PC-9 (cell line): Measurements from ENCODE around the gene DIAPH2. TPM values are rescaled to one million over a fixed set of nuclear protein-coding genes. Genes with fewer than 3 reads are reported as not detected.

Source experiments
- BruUV-seq: library from RNA; stranded (reverse); fragments of 400-500 nt; replicated peaks from 2 replicates; lab custom pipeline; 2021; lab: Mats Ljungman, UMichigan
- CTCF ChIA-PET: fragments of 300-600 bp; sonication (Branson Sonifier 250); formaldehyde crosslinking; loops from one replicate; lab custom pipeline; 2022; ENCODE audit warnings: antibody characterized with exemption; lab: Charles Lee
- POLR2A ChIA-PET: fragments of 300-600 bp; sonication (Branson Sonifier 250); formaldehyde crosslinking; loops from one replicate; lab custom pipeline; 2022; ENCODE audit warnings: antibody characterized with exemption; ENCODE audit not compliant: unreplicated experiment; lab: Charles Lee
- DNase-seq, 2 experiments: peaks; one replicate each; pipeline versions ENCODE4 v3.0.0 to v3.0.0-alpha.2; 2015 to 2022; ENCODE audit warnings: mixed read lengths in 1 of 2
- H2AFZ ChIP-seq: fragments of 200-600 bp; sonication (generic); 2 replicates; pipeline ENCODE4 v1.8.1; 2017; ENCODE audit warnings: antibody characterized with exemption
- H3F3A ChIP-seq: fragments of 200-600 bp; sonication (generic); 2 replicates; pipeline ENCODE4 v1.8.1; 2017; ENCODE audit warnings: antibody characterized with exemption, mild to moderate bottlenecking, low read depth; ENCODE audit not compliant: insufficient read depth
- H3K27ac ChIP-seq: fragments of 200-600 bp; sonication (generic); 2 replicates; pipeline ENCODE4 v1.6.1; 2016; ENCODE audit warnings: mixed run types
- H3K27me3 ChIP-seq: fragments of 200-600 bp; sonication (generic); 2 replicates; pipeline ENCODE4 v1.6.1; 2016; ENCODE audit warnings: low read depth, mixed run types; ENCODE audit not compliant: insufficient read depth
- H3K36me3 ChIP-seq: fragments of 200-600 bp; sonication (generic); 2 replicates; pipeline ENCODE4 v1.6.1; 2016; ENCODE audit warnings: low read depth, mixed run types
- H3K4me1 ChIP-seq: fragments of 200-600 bp; sonication (generic); replicated peaks from 2 replicates; pipeline ENCODE4 v1.6.1; 2016; ENCODE audit warnings: mixed run types; ENCODE audit not compliant: insufficient read depth
- H3K4me2 ChIP-seq: fragments of 200-600 bp; sonication (generic); 2 replicates; pipeline ENCODE4 v1.6.1; 2017; ENCODE audit warnings: mixed run types
- H3K4me3 ChIP-seq: fragments of 200-600 bp; sonication (generic); 2 replicates; pipeline ENCODE4 v1.6.1; 2016; ENCODE audit warnings: mixed run types
- H3K79me2 ChIP-seq: fragments of 200-600 bp; sonication (generic); 2 replicates; pipeline ENCODE4 v1.6.1; 2017; ENCODE audit warnings: low read depth, mixed run types
- H3K9me2 ChIP-seq: fragments of 200-600 bp; sonication (generic); 2 replicates; pipeline ENCODE4 v1.8.1; 2017; ENCODE audit warnings: mild to moderate bottlenecking; ENCODE audit not compliant: insufficient read depth
- H3K9me3 ChIP-seq: fragments of 200-600 bp; sonication (generic); 2 replicates; pipeline ENCODE4 v1.8.1; 2016; ENCODE audit warnings: low read depth; ENCODE audit not compliant: insufficient read depth
- H4K20me1 ChIP-seq: fragments of 200-600 bp; sonication (generic); 2 replicates; pipeline ENCODE4 v1.8.1; 2017; ENCODE audit not compliant: insufficient read depth
- CTCF ChIP-seq: fragments of 200-600 bp; sonication (generic); conservative IDR thresholded peaks from 2 replicates; pipeline ENCODE4 v1.6.1; 2017; ENCODE audit warnings: mixed run types, antibody characterized with exemption, mild to moderate bottlenecking, moderate library complexity
- EZH2 ChIP-seq: fragments of 200-600 bp; sonication (generic); IDR thresholded peaks from 2 replicates; pipeline ENCODE4 v1.8.0; 2017; ENCODE audit warnings: antibody characterized with exemption, low read depth
- intact Hi-C: fragments of 100-400 bp; cut with micrococcal nuclease; formaldehyde crosslinking; loops from one replicate; pipeline ENCODE4 v1.10.0; 2022; ENCODE audit not compliant: unreplicated experiment
- total RNA-seq: library from RNA; stranded (reverse); gene quantifications from 2 replicates; pipeline ENCODE4 v1.2.3, GENCODE V29; 2021

Gene DIAPH2
- total RNA-seq, 1 experiment from 2014 or later = 12.0 TPM

DNA sequence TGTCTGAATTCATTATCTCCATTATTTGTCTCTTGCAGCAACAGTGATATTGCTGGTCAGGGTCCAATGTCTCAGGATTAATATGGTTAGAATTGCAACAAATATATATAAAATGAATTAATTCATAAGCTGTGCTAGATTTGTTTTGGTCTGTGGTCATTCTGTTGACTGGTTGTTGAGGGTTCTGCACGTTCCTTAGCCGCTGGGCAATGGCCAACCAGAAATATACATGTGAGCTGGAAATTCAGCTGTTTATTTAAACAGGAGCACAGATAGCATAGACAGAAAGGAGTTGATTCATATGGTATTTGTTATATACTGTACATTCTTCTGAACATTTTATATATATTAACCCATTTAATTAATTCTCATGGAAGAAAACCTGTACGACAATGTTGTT is 299.9 kb downstream of the DIAPH2 start:
- Histone ChIP-seq H3K36me3 (0 out of 2 replicates have a peak, but pooled peaks cover 2% of the 10 kb centered on the region), H3K4me1 (no peaks in the 10 kb centered on the region), H4K20me1 (no peaks in the 10 kb centered on the region), H3K79me2 (no peaks in the 10 kb centered on the region), H3K9me3 (no peaks in the 10 kb centered on the region), H3K4me2 (no peak overlapping the region), H3F3A (no peaks in the 10 kb centered on the region), H2AFZ (no peak overlapping the region), H3K4me3 (no peak overlapping the region), H3K27me3 (no peaks in the 10 kb centered on the region), H3K27ac (no peak overlapping the region), H3K9me2 (no peaks in the 10 kb centered on the region)
- no peak for TF ChIP-seq CTCF
- TF ChIP-seq EZH2 = no peak
- intact Hi-C loops = no loop called here
- CTCF ChIA-PET = no interaction called here
- BruUV-seq = no TSS peak
- POLR2A ChIA-PET = no interaction called here
- DNase-seq = no peak

DNA sequence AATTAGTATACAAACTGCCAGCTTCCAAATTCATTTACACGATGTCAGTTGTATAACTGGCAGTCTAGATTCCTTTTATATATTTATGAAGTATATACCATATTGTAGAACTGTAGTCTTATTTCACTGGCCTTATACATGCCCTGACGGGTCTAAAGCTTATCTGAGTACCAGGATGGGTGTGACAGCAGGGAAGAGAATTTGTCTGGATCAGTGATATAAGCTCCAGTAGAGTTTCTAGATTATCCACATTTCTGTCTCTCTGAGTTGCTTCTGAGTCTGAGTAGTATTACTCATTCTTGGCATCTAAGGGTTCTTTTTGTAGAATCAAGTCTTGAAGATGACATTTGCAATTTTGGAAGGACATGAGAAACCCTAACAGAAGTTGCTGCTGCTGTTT is 300.4 kb downstream of the DIAPH2 start:
- no peaks in the 10 kb centered on the region for H3K79me2 ChIP-seq
- H2AFZ ChIP-seq = no peak overlapping the region
- H4K20me1 ChIP-seq = no peaks in the 10 kb centered on the region
- no peak for TF ChIP-seq EZH2
- no peak for TF ChIP-seq CTCF
- H3K4me1 ChIP-seq = no peaks in the 10 kb centered on the region
- intact Hi-C loops = no loop called here
- no peak for DNase-seq
- ChIA-PET CTCF (no interaction called here), POLR2A (no interaction called here)
- H3K27ac ChIP-seq = no peak overlapping the region
- no peaks in the 10 kb centered on the region for H3F3A ChIP-seq
- H3K9me3 ChIP-seq = no peaks in the 10 kb centered on the region
- H3K27me3 ChIP-seq = no peaks in the 10 kb centered on the region
- no peak overlapping the region for H3K4me3 ChIP-seq
- BruUV-seq = no TSS peak
- 0 out of 2 replicates have a peak, but pooled peaks cover 2% of the 10 kb centered on the region for H3K36me3 ChIP-seq
- H3K4me2 ChIP-seq = no peak overlapping the region
- no peaks in the 10 kb centered on the region for H3K9me2 ChIP-seq

GRCh38 chrX:96987228-96987627 is 302.6 kb downstream of the DIAPH2 start:
- no TSS peak for BruUV-seq
- ChIA-PET POLR2A (no interaction called here), CTCF (no interaction called here)
- intact Hi-C loops = no loop called here
- no peaks in the 10 kb centered on the region for H3K79me2 ChIP-seq
- H3K9me3 ChIP-seq = no peaks in the 10 kb centered on the region
- H3K36me3 ChIP-seq = 0 out of 2 replicates have a peak, but pooled peaks cover 2% of the 10 kb centered on the region
- DNase-seq = no peak
- TF ChIP-seq CTCF (no peak), EZH2 (no peak)
- no peak overlapping the region for H3K4me2 ChIP-seq
- H3F3A ChIP-seq = no peaks in the 10 kb centered on the region
- H3K27ac ChIP-seq = no peak overlapping the region
- no peaks in the 10 kb centered on the region for H3K4me1 ChIP-seq
- no peaks in the 10 kb centered on the region for H4K20me1 ChIP-seq
- no peaks in the 10 kb centered on the region for H3K9me2 ChIP-seq
- H3K4me3 ChIP-seq = no peak overlapping the region
- no peaks in the 10 kb centered on the region for H3K27me3 ChIP-seq
- H2AFZ ChIP-seq = no peak overlapping the region
